DND-41 (cell line): Measurements from ENCODE around the gene C12orf57.

Source experiments
- EZH2 ChIP-seq: IDR thresholded peaks from 3 replicates; pipeline ENCODE4 v1.6.1; 2012; ENCODE audit warnings: borderline replicate concordance, low read depth, mild to moderate bottlenecking, moderate library complexity, low read length, inconsistent platforms; ENCODE audit not compliant: severe bottlenecking
- TF ChIP-seq, protein P1 (sequence below): IDR thresholded peaks from 2 replicates; pipeline ENCODE4 v1.5.1; 2012; ENCODE audit warnings: borderline replicate concordance, low read length, moderate library complexity, mild to moderate bottlenecking; ENCODE audit not compliant: poor library complexity, severe bottlenecking; ENCODE audit errors: extremely low read depth

DNA sequence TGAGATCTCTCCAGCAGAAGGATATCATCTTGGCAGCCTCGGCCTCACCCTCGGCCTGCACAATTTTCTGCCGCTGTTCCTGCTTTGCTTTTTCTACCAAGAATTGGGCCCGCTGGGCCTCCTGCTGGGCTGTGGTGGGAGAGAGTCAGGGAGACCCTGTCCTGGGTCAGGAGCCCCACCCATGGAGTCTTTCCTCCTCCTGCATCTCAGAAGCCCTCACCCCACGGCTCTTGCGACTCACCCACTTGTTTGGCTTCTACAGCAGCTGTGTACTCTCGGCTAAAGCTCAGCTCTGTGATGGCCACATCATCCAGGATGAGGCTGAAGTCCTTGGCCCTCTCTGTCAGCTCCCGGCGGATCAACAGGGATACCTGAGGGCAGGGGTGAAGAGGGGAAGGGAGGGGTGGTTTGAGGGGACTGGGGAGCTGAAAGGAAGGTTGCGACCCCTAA is 23.9 kb downstream of the C12orf57 start:
- TF ChIP-seq, protein P1, sequence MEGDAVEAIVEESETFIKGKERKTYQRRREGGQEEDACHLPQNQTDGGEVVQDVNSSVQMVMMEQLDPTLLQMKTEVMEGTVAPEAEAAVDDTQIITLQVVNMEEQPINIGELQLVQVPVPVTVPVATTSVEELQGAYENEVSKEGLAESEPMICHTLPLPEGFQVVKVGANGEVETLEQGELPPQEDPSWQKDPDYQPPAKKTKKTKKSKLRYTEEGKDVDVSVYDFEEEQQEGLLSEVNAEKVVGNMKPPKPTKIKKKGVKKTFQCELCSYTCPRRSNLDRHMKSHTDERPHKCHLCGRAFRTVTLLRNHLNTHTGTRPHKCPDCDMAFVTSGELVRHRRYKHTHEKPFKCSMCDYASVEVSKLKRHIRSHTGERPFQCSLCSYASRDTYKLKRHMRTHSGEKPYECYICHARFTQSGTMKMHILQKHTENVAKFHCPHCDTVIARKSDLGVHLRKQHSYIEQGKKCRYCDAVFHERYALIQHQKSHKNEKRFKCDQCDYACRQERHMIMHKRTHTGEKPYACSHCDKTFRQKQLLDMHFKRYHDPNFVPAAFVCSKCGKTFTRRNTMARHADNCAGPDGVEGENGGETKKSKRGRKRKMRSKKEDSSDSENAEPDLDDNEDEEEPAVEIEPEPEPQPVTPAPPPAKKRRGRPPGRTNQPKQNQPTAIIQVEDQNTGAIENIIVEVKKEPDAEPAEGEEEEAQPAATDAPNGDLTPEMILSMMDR = no peak
- TF ChIP-seq EZH2 = no peak
